Activated CD8-positive, alpha-beta memory T cell treated with anti-CD3 and anti-CD28 coated beads, Interleukin-2, amount 50 U/mL, for 24 hours (primary cell): Measurements from ENCODE around the gene SLC4A11.
"Not testable (repeated sequence)": the region's sequence is repeated elsewhere in the genome, so short reads cannot be mapped to it uniquely, and the experiment has no call there.

Experiments
- DNase-seq: peaks from one replicate; pipeline ENCODE4 v3.0.0-alpha.2; 2020; ENCODE audit errors: extremely low read depth

The SLC4A11 gene

DNA sequence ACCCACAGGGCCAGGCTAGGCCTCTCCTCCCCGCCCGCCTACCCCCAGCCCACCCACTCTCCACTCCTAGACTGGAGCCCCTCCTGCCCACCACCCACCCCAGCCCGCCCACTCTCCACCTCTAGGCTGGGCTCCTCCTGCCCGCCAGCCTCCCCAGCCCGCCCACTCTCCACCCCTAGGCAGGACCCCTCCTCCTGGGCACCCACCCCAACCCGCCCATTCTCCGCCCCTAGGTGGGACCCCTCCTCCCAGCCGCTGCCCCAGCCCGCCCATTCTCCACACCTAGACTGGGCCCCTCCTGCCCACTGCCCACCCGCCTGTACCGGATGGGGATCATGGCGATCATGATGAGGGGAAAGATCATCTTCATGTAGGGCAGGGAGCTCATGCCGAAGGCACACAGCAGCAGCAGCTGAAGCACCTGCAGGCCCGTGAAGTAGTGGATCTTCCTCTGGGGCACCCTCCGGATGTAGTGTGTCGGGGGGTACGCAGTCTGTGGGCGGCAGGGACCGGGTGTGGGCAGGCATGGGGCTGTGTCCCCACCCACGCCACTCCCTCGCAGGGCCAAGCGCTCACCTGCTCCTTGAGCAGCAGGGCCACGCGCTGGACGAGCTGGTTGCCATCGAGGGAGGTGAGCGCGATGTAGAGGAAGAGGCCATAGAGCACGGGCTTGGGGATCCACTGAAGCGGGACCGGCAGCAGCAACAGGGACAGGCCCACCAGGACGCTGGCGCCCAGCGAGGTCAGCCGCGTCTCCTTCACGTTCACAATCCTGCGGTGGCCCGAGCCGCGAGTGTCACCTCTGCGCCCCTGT, 10.8 kb downstream of the SLC4A11 start:
- DNase-seq = no peak

DNA sequence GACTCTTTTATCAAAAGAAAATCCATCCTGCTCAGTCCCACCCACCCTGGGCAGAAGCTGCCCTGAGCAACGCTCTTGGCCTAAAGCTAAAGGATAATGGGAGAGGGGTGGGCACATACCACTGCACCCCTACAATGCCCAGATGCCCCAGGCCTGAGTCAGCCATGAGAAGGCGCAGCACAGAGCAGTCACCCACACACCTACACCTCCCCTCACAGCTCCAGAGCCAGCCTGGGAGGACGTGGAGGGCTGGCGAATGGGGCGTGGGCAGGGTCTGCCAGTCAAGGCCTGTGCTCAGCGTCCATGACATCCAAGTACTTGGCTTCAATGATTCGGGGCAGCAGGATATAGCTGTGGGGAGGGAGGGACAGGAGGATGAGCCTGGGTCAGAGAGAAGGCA, 11.5 kb downstream of the SLC4A11 start:
- no peak for DNase-seq

DNA sequence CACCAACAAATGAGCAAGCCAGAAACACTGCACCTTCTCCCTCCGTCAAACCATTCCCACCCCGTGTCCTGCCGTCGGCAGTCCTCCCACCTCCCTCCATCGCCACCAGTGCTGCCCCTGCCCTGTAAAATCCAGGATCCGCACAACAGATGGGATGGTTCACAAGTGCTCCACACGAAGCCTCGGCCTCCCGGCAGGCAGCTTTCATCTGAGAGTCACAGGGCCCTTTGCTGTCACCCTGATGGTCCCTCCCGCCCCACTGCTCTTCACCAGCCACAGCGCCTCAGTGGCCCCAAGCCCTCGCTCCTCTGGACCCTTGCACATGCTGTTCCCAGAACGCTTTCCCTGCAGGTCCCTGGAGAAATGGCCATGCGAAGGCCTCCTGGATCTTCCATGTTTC, 12.1 kb downstream of the SLC4A11 start:
- DNase-seq = no peak

DNA sequence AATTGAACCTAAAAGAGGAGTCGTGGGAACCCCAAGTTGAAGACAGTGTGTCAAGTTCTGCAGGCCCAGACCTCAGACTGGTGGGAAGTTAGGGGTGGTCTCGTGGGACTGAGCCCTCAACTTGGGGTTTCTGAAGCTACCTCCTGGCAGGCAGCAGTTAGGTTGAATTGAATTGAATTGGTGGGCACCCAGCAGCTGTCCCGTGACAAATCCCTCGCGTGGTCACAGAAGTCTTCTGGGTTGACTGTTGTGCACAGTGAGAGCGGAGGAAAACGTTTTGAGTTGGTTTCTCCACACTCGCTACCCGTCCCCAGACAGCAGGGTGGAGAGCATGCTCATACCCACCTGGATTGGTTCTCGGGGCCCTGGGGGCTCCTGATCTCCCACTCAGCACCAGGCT, 12.9 kb downstream of the SLC4A11 start:
- no peak for DNase-seq

DNA sequence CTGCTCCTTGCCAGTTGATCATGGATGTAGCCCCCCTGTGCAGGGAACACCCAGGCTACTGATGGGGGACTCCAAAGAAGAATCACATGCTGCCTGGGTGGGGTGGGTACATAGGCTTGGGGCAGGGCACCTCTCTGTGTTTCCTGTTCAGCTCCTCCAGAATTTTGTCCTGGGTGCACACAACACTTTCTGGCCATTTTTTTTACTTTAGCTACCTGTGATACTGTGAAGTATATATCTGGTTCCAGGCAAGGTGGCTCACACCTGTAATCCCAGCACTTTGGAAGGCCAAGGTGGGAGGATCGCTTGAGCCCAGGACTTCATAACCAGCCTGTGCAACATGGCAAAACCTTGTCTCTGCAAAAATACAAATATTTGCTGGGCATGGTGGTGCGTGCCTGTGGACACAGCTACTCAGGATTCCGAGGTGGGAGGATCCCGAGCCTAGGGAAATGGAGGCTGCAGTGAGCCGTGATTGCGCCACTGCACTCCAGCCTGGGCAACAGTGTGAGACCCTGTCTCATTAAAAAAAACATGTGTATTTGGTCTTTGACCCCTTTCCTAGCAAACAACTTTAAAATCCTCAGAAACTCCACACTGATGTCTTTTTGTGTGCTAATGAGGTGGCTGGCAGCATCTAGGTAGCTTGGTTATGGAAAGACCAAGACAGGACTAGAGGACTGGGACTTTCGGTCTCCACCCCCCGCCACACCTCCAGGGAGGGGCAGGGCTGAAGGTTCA, 14.1 kb downstream of the SLC4A11 start:
- no peak for DNase-seq

DNA sequence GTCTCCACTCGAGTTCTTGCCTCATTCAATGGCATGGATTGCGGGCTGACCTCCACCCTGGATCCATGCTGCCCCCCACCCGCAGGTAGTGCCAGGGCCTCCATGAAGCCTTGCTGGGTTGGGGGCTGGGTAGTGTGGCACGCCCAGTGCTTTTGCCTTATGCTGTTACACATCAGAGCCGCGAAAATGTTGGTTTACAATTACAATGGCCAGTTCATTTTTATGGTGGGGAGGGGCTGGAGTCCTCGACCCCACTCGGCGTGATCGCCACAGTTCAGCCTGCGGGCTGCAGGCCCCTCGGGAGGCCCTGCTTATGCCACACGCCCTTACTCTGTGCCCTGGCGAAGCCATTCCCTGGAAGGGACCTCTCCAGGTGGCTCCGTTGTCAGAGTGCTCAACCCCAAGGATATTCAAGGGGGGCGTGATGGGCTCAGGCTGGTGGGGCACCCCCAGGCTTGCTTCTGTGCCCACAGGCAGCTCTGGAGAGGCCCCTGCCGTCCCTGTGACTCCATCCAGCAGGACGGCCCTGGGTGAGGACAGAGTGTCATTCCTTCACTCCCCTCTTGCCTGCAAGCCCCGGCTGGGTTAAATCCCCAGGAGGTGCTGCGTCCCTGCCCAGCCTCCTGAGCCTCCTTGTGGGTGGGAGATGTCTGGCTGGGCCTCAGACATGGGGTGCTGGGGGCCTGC, 14.9 kb downstream of the SLC4A11 start:
- DNase-seq = no peak

DNA sequence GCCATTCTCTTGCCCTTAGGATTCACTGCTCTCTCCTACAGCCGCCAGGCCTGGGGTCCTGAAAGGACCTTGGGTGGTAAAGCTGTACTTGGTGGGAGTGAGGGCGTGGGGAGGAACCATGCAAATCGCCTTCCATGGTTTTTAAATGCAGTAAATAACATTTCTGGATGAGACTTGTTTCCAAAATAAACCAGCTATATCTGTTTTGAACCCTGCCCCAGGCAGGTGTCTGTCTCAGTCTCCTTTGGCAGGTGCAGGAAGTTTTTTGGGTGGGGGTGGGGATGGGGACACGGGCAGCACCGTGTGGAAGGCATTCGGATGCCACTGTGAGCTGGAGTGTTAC, 15.4 kb downstream of the SLC4A11 start:
- DNase-seq = no peak

DNA sequence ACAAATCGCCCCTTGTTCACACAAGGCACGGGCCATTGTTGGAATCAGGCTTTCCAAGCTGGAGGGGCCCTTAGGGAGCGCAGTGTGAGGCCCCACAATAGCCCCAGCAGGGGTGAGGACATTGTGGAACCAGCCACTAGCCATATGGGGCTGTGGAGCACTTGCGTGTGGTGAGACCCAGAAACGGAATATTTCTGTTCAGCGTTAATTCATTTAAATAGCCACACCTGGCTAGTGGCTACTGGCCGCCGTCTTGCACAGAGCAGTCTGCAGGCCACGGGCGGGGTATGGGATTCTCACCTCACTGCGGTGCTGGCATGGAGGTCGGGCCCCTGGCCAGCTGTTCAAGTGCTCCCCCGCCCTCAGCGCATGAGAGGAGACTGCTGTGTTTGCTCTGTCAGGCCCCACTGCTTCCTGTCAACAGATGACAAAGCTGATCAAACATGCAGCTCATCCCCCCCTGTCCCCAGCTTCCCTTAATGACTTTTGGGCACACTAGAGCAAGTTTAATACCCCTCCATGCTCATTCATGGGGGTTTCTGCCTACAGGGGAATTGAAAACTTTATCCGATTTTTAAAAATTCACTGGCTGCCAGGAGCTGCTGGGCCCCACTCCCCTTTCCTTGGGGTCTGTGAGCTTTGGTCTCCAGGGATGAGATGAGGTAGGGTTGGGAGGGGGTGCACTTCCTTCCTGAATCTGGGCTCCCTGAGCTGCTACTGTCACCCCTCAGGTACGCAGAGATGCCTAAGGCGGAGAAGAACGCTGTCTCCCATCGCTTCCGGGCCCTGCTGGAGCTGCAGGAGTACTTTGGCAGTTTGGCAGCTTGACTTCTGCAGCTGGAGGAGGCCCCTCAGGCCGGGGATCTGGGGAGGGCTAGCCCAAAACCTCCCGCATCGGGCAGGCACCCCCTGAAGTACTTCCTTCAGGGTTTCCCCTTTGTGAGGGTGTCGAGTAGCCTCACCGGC, 16.1 kb downstream of the SLC4A11 start:
- no peak for DNase-seq

DNA sequence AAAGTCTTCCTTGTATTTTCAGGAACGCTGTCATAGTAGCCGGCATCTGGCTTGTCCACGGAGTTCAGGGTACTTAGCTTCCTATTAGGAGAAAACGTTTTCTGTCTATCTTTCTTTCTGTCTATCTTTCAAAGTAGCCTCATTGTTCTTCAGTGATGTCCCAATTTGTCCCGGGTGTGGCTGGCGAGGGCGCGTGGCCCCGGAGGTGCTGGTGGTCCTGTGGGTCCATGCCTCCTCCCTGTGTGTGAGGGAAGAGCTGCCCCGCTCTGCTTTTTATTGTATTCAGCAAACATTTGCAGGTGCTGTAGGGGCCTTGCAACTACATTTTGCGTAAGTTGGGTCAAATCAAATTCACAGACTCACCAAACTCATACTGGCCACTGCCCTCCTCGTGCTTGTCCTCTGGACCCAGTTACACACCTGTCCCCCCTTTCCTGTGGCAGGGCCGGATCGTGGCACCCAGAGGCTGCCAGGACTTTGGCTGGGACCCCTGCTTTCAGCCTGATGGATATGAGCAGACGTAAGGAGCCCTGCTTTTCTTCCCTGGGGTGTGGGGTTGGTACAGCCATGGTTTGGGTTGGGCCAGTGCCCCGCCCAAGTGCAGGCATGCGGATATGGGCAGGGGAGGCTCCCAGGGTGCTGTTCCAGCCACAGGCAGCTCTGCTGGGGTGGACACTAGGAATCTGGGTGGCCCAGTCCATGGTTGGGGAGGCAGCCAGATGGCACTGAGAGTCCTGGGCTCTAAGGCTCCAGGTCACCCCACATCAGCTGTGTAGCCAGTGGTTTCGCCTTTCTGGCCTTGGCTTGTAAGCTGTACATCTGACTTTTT, 17.4 kb downstream of the SLC4A11 start:
- DNase-seq = no peak

DNA sequence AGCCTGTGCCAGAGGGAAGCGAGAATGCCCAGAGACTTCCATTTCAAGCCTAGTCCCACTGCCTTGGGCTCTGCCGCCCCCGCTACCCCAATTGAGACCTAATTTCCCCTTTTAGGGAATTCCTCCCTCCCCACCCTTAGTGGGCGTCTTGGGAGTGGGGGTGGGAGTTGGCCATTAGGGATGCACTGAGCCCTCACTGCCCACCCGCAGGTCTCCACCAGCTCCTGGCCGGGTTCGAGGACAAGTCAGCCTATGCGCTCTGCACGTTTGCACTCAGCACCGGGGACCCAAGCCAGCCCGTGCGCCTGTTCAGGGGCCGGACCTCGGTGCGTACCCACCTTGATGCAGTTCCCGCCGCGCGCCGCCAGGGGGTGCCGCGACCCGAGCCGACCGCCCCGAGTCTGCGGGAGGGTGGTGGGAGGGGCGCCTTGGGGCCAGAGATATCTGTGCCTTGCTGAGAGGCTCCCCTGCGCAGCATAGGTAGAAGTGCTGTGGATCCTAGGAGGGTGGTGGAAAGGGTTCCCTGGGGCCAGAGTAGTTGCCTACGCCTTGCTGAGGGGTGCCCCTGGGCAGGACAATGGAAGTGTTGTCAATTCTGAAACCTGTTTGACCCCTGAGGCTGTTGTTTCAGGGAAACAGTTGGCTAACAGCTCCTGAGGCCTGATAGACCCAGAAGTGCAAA, 20.5 kb downstream of the SLC4A11 start:
- no peak for DNase-seq

DNA sequence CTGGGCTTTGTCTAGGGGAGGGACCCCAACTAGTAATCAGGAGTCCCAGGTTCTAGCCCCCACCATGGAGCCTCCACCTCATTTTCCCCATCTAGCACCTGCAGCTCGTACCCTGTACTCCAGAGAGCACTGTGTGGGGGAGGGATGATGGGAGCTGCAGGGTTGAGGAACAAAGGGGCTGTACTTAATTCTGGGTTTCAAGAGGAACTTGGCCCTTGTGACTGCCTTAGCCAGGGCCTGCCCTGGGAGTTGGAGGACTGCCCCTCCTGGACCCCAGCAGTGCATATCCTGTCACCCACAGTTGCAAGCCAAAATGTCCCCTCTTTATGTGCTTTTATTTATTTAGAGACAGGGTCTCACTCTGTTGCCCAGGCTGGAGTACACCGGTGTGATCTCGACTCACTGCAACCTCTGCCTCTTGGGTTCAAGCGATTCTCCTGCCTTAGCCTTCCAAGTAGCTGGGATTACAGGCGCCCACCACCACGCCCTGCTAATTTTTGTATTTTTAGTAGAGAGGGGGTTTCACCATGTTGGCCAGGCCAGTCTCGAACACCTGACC, 23.6 kb downstream of the SLC4A11 start:
- not testable (repeated sequence) for DNase-seq

DNA sequence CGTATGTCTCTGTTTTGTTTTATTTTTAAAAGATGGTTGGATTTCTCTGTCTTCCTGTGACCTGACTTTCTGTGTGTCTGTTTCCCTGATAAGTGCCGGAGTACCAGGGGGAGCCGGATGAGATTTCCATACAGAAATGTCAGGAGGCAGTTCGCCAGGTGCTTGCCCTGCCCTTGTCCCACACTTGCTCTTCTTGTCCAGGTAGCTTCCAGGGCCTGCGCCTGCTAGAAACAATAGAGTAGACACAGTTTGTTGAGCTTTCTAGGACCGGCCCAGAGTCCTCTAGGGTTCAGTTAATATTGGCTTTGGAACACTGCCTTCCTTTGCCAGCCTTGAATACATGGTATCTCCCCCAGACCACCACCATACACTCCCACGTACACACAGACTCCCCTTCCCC, 25.8 kb downstream of the SLC4A11 start:
- DNase-seq = no peak

DNA sequence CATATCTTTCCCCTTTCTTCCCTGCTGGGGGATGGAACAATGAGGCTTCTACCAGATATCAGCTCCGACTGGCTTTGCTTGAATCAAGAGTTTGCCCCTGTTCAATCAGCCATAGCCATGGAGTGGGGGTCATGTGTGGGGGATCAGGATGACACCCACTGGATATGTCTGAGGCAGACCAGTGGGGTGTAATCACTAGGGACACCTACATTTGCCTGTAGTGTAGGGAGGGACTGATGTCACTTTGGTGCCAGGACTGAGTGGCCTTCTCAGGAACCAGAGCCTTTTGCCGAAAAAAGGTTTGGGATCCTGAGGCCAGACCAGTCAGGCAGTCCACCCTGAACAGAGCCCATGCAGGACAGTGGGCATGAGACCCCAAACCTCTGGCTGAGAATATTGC, 28.6 kb downstream of the SLC4A11 start:
- DNase-seq = no peak

DNA sequence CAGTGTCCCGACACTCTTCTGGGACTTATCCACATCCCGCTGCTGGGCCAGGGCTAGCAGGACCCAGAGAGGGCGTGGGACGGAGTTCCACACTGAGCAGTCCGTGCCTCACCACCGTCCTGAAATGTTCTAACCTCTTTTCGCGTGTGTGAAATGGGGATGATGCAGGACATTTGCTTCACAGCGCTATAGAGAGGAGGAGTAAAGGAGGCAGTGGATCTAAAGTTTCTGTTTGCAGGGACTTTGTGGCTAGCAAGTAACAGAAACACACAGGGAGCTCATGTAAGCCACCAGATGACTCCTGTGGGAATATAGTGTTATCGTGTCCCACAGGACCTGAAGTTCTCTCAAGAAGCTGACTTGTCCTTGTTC, 29.1 kb downstream of the SLC4A11 start:
- DNase-seq = no peak

DNA sequence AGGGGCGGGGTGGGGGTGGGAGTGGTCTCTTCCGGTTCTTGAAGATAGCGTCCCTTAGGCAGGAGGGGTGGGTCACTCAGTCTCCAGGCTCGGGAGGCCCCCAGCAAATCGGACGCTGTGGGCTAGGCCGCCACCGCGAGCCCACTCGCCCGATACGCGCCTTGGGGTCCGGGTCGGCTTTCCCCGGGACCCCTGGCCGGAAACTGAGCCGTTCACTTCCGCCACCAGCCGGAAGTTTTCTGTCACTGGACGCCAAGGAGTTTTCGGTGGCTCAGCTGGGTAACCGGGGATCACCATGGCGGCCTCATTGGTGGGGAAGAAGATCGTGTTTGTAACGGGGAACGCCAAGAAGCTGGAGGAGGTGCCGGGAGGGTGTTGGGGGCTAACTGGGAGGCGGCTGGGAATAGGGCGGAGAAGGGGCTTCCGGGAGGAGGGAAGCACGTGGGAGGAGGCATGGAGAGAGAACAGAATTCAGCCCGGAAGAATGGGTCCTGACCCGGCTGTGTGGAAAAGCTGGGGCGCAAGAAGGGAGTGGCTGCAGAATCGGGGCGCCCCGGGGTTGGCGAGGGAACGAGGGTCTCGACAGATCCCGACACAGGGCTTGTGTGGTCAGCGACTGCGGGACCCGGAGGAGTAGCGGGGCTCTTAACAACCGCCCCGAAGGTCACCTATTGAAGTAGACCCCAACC, 29.6 kb downstream of the SLC4A11 start, which contains the start of gene ITPA:
ITPA (plus strand) TSS at position 242 of the 689 bp plus-strand sequence; CDS start at position 296, 54 bp downstream.
- DNase-seq = peak; percentile 37

DNA sequence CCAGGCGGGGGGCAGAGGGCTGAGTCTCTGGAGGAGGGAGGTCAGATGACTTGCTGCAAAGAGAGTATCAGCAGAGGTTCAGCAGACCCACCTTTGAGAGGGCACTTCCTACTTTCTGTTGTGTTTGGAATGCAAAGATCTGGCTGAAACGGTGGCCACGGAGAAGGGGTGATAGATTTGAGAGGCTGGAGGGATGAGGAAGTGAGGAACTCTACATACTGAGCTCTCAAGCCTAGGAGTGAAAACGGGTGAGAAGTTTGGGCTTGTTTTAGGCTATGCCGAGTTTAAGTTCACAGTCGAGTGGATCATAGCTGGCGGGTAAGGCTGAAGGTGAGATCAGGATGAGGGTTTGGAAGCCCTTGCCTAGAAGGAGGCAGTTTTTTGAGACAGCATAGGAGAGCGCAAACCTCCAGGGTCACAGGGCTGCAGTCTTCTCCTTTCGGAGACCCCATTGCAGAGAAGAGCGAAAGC, 30.2 kb downstream of the SLC4A11 start:
- DNase-seq = no peak

DNA sequence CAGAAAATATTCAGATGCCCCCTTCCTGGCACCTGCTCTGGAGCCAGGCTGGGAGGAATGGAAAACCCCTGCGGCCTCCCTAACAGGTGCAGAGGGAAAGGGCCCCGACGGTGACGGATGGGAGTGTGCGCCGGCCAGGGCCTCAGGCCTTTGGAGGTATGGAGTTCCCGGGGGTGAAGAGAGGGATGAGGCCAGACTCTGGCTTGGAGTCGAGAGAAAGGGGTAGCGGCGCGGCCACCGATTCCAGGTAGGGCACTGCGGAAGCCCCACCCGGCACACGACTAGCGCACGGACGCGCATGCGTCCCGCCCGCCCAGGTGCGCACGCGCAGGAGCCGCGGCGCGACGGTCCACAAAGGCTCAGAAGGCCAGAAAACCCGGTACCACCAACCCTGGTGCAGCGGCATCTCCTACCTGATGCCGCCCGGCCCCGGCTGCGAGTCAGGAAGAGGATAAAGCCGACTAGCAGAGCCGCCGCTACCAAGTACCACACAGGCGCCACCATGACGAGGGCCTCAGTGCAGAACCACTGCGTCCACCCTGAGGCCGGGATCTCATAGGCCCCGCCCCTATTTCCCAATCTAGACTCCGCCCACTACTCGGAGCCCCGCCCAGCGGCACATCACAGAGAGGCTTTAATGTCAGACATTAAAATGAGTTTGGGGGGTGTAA, 34.7 kb downstream of the SLC4A11 start, which contains the start of gene DDRGK1:
DDRGK1 (minus strand) TSS at position 559 of the 671 bp plus-strand sequence; CDS start at position 504, 55 bp downstream.
- DNase-seq = peak; percentile 79
